TTC549 (cell line): ENCODE results near the gene STIP1.
"Not testable (repeated sequence)": the region's sequence is repeated elsewhere in the genome, so short reads cannot be mapped to it uniquely, and the experiment has no call there.

Experiments used
- FAIRE-seq: peaks from 2 replicates; lab custom pipeline; 2012; peaks lifted over from hg19 to GRCh38; lab: Jason Lieb, UNC

The STIP1 gene

GRCh38 chr11:64238999-64239398 is 53.0 kb downstream of the STIP1 start:
- FAIRE-seq, result no peak

- FAIRE-seq, result no peak
Observed at GRCh38 chr11:64239662-64240434, 53.9 kb downstream of the STIP1 start.

GRCh38 chr11:64240435-64241240 is 54.7 kb downstream of the STIP1 start, which contains the start of gene FKBP2:
Gene FKBP2 (plus strand): TSS chr11:64241095. CDS start chr11:64242388, 1,293 bp downstream.
- FAIRE-seq, result no peak

DNA sequence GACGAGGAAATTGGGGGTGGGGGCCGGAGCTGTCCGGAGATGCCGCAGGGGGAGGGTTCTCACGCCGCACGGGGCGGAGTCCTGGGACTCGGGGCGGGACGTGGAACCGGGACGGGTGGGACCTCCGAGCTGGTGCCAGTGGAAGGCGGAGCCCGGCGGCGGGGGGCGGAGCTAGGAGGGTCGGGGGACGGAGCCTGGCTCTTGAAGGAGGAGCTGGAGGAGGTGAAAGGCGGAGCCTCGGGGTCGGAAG is 55.2 kb downstream of the STIP1 start:
- peak; percentile 75 for FAIRE-seq

GRCh38 chr11:64241491-64242374 is 55.8 kb downstream of the STIP1 start:
- no peak for FAIRE-seq

GRCh38 chr11:64243236-64243854 is 57.4 kb downstream of the STIP1 start:
- FAIRE-seq, result no peak

DNA sequence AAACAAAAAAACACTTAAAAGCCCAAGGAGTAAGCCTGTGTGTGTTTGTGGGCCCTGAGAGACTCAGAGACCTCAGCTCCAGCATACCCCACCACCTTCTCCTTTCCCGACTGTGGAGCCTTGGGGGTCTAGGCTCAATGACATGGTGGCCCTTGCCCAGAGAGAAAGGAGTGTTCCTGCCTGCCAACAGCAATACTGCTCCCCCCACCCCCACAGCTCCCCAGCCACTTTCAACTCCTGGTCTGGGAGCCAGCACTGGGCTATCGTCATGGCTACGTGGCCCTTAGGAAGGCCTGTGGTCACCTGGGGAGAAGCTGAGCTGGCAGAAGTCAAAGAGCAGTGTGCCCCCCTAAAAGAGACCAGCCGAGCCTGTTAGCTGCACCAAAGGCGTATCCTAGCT is 58.1 kb downstream of the STIP1 start:
- FAIRE-seq, result no peak

DNA sequence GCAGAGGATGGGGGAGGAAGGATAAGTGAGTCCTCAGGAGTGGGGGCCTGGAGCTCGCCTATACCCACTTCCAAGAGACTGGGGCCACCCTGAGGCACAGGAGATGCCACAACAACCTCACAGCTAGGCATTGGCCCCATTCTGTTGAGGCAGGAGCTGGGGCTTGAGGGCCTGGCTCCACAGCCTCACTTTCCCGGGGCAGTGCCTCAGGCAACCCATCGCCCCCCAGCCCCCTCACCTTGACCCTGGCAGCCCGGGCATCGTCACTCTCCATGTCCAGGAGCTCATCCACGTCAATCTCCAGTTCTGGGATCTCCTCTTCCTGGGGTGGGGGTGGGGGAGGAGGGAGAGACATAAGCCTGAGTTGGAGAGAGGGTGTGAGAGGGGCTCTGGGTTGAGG is 59.0 kb downstream of the STIP1 start:
- FAIRE-seq, result no peak

DNA sequence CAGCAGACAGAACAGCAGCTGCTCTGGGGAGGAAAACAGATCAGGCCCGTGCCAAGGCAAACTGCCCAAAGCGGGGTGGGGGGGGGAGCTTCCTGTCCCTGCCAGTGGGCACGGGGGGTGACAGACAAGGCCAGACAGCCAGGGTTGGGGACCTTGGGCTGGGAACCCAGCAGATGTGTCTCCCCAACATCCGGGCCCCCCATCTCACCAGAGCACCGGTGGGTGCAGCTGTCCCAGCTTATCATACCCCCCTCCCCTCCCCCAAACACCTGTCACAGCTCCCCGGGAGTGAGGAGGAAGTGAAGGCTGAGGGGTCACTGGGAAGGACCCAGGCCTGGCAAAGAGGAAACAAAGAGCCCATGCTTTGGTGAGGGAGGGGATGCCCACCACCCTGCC is 59.4 kb downstream of the STIP1 start:
- no peak for FAIRE-seq

GRCh38 chr11:64245797-64246620 is 60.0 kb downstream of the STIP1 start:
- no peak for FAIRE-seq

GRCh38 chr11:64246621-64246870 is 60.6 kb downstream of the STIP1 start:
- FAIRE-seq, result not testable (repeated sequence)

- no peak for FAIRE-seq
Observed at GRCh38 chr11:64246871-64247728, 61.1 kb downstream of the STIP1 start, which contains the start of gene PPP1R14B. Gene PPP1R14B (minus strand): TSS chr11:64246943. CDS start chr11:64246673, 270 bp downstream.

GRCh38 chr11:64247729-64248531 is 62.0 kb downstream of the STIP1 start:
- FAIRE-seq, result no peak

GRCh38 chr11:64248578-64248977 is 62.6 kb downstream of the STIP1 start:
- FAIRE-seq, result no peak

- FAIRE-seq, result no peak
Observed at GRCh38 chr11:64249038-64249437, 63.1 kb downstream of the STIP1 start.

DNA sequence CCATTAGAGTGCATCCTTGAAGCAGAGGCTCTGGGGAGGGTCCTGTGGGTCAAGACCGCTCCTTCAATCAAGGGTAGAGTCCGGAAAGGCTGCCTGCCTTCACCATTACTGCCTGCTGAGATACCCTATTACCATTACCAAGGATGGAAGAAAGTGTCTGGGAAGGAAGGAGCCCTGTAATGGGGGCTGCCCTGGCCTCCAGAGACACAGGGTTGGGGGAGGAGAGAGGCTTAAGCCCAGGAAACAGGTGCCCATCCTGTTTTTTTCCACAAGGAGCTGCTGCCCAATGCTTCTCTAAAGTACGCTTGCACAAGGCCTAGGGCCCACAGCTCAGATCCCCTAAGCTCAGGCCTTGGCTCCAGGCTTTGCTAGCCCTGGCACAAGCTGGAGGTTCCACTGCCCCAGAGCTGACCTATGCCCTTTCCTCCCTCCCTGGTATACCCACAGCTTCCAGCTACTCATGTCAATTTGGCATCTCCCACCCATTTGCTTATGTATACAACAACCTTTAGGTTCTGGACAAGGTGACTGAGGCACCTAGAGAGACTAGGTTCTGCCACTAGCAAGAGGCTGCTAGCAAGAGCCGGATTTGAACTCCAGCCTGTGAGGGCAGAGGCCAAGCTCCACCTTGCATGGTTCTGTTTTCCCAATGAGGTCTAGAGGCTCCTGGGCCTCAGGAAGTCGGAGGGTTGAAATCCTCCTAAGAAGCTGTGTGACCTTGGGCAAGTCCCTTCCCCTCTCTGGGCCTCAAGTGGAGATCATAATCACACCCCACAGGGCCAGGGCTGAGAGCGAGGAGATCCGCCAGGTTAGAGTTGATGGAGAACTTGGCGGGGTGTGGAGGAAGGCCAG is 63.8 kb downstream of the STIP1 start:
- FAIRE-seq, result no peak

- no peak for FAIRE-seq
Observed at GRCh38 chr11:64250415-64251015, 64.5 kb downstream of the STIP1 start.

DNA sequence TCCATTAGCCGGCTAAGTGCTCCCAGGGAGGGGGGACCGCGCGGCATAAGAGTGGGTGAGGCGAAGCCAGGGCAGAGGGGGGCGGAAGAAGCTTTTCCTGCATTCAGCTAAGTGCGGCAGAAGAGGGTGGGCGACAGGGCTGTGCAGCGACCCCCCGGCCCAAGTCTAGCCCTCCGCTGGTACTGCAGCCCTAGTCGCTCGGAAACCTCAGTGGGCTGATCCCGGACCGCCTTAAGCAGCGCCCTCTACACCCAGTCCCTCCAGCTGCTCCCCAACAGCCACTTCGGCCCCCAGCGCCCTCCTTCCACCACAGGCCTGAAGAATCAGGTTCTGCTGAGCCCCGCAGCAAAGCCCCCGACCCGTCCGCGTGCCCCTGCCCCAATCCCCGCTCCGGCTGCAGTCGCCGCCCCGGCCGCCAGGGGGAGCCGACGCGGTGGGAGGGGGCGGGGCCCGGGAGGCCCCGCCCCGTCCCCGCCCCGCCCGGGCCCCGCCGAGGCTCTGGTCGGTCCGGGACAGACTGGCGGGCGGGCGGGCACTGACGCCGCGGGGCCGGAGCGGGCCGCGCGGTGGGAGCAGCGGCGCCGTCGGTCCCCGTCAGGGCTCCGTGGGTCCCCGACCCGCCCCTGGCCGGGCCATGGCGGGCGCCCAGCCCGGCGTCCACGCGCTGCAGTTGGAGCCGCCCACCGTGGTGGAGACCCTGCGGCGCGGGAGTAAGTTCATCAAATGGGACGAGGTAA is 65.2 kb downstream of the STIP1 start, which contains the start of gene PLCB3:
TSS of gene PLCB3 (plus strand) at position 515 of the 737 bp plus-strand sequence. CDS start at position 635, 120 bp downstream.
- no peak for FAIRE-seq
